ENCODE data around the gene LAMA2.

LAMA2 gene

DNA sequence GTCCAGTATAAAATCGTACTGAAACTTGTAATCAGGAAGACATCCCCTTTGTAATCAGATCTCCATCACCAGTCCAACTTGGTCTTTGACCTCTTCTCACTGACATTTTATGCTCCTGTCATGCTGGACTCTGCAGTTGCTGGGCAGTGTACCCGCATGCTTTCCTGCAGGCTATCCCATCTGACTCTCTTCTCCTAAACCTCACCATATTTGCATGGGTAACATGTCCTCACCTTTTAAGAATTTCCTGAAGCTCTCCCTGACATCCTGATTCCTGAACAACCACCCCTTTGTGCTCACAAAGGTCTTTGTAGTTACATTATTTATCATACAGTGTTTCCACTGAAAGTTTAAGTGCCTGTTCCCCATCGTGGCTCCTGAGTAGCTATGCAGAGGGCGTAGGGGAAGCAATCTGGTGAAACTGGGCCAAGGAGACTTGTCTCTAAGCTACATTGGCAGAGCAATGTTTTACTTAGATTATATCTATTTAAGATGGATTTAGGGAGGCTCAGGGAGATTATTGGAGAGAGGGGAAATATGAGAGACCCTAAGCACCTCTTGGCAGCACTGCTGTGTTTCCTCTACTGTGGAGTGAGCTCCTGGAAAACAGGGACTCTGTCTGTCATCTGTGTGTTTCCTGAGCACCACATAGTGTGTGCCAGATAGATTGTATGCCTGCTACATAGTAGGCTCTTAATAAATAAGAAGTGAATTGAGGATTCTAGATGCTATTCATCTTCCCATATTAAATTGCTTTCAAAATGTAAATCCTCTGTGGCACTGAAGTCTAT, 124.0 kb downstream of the LAMA2 start:
- Histone ChIP-seq H3K9me3 (ENCODE audit: control insufficient read depth, insufficient read depth, low read length) (no peaks in the 10 kb centered on the region), H3K27me3 (ENCODE audit: control insufficient read depth, insufficient read depth, low read length) (no peaks in the 10 kb centered on the region), H3K27ac (ENCODE audit: low read length) (no peak overlapping the region), H3K4me1 (ENCODE audit: control insufficient read depth, insufficient read depth, low read length) (no peaks in the 10 kb centered on the region), H3K36me3 (ENCODE audit: control insufficient read depth, insufficient read depth, low read length) (no peaks in the 10 kb centered on the region), H3K4me3 (ENCODE audit: low read length) (no peak overlapping the region)
- no CpG with 5 or more reads among the region's 4 CpGs for WGBS (ENCODE audit: insufficient coverage, insufficient read length)
- DNase-seq (ENCODE audit: low read depth, low spot score) = no peak

DNA sequence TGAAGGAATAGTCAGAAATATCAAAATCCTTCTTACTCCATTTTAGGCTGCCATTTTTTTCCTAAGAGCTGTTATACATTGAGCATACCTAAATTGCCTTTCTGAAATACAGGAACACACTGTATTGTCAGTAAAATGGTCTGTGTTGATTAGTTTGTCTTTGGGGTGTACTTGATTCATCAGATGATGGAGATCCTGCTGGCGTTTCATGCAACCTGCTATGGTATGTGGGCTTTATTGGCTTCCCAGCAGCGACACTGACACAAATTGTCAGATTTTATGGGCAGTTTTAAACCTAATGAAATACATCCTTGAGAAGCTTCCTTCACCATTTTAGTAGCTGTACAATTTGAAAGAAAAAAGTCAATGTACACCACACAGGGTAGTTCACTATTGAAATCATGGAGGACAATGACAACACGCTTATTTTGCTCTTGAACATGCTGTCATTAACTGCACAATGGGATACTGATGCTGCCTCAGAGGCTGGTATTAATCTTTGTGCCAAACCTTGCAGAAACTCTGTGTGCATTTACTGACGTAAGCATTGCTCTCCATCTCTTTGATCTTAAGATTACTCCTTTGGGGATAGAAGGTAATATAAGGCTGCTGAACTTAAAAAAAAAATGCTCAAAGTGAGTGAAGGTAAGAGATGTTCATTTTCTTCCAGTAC, 124.9 kb downstream of the LAMA2 start:
- Histone ChIP-seq H3K27me3 (ENCODE audit: control insufficient read depth, insufficient read depth, low read length) (no peaks in the 10 kb centered on the region), H3K36me3 (ENCODE audit: control insufficient read depth, insufficient read depth, low read length) (no peaks in the 10 kb centered on the region), H3K27ac (ENCODE audit: low read length) (no peak overlapping the region), H3K4me3 (ENCODE audit: low read length) (no peak overlapping the region), H3K4me1 (ENCODE audit: control insufficient read depth, insufficient read depth, low read length) (no peaks in the 10 kb centered on the region), H3K9me3 (ENCODE audit: control insufficient read depth, insufficient read depth, low read length) (no peaks in the 10 kb centered on the region)
- no CpG with 5 or more reads among the region's 4 CpGs for WGBS (ENCODE audit: insufficient coverage, insufficient read length)
- DNase-seq (ENCODE audit: low read depth, low spot score) = no peak

DNA sequence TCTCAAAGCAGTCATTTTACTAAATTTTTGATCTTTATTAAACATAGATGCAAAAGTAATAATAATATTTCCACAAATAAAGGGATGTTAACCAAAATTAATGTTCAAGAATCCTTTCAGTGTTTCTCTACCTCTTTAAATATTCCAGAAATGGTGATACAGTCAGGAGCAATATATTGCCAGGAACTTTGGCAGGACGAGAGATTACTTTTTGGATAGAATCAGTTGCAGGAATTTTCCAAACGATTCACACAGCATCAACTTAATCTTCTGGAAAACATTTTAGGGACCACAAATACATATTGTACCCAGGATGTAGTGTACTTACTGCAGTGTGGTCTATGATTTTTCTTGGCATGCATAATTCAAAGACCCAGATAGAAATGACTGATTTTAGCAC, 125.7 kb downstream of the LAMA2 start:
- Histone ChIP-seq H3K36me3 (ENCODE audit: control insufficient read depth, insufficient read depth, low read length) (no peaks in the 10 kb centered on the region), H3K4me1 (ENCODE audit: control insufficient read depth, insufficient read depth, low read length) (no peaks in the 10 kb centered on the region), H3K9me3 (ENCODE audit: control insufficient read depth, insufficient read depth, low read length) (no peaks in the 10 kb centered on the region), H3K27ac (ENCODE audit: low read length) (no peak overlapping the region), H3K27me3 (ENCODE audit: control insufficient read depth, insufficient read depth, low read length) (no peaks in the 10 kb centered on the region), H3K4me3 (ENCODE audit: low read length) (no peak overlapping the region)
- DNase-seq (ENCODE audit: low read depth, low spot score) = no peak
- no CpG with 5 or more reads among the region's 2 CpGs for WGBS (ENCODE audit: insufficient coverage, insufficient read length)

DNA sequence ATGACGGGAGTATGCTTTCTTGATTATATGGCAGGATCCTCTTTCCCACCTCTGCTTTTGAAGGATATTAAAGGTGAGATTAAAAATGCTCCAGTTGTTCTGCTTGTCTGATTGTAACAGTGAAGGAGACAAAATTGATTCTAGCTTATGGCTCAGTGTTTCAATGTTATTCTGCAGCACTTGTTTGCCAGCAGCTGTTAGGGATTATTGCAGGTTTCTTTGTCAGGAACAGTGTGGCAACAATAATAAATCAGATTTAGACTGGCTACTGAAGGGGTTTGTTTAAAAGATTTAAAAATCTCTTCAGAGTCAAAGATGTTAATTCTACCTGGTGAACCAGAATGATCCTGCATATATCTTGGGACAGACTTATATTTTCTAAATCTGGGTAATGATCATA, 126.9 kb downstream of the LAMA2 start:
- no peak overlapping the region for H3K27ac ChIP-seq (ENCODE audit: low read length)
- no peaks in the 10 kb centered on the region for H3K4me1 ChIP-seq (ENCODE audit: control insufficient read depth, insufficient read depth, low read length)
- no peaks in the 10 kb centered on the region for H3K27me3 ChIP-seq (ENCODE audit: control insufficient read depth, insufficient read depth, low read length)
- WGBS (ENCODE audit: insufficient coverage, insufficient read length) = no CpG with 5 or more reads among the region's 1 CpG
- DNase-seq (ENCODE audit: low read depth, low spot score) = no peak
- no peak overlapping the region for H3K4me3 ChIP-seq (ENCODE audit: low read length)
- no peaks in the 10 kb centered on the region for H3K36me3 ChIP-seq (ENCODE audit: control insufficient read depth, insufficient read depth, low read length)
- H3K9me3 ChIP-seq (ENCODE audit: control insufficient read depth, insufficient read depth, low read length) = no peaks in the 10 kb centered on the region

DNA sequence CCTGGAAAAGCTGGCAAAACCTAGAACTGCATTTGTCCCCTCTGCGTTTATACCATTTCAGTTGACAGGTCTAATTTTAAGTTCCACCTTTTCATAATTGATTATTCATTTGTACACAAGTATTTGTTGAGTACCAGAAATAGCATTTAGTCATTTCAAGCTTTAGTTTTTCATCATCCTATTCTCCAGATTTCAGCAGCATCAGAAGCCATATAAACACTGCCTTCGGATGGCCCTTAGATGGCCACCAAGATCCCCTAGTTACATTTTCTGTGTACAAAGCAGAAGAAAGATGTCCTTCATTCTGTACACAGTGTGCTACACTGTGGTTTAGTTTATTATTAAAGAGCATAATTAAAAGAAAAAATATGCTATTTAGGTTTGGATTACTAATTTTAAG, 131.4 kb downstream of the LAMA2 start:
- Histone ChIP-seq H3K9me3 (ENCODE audit: control insufficient read depth, insufficient read depth, low read length) (no peaks in the 10 kb centered on the region), H3K27me3 (ENCODE audit: control insufficient read depth, insufficient read depth, low read length) (no peaks in the 10 kb centered on the region), H3K4me3 (ENCODE audit: low read length) (no peak overlapping the region), H3K4me1 (ENCODE audit: control insufficient read depth, insufficient read depth, low read length) (no peaks in the 10 kb centered on the region; the same call in 1 of the 2 replicates), H3K36me3 (ENCODE audit: control insufficient read depth, insufficient read depth, low read length) (no peaks in the 10 kb centered on the region), H3K27ac (ENCODE audit: low read length) (no peak overlapping the region)
- no CpG with 5 or more reads among the region's 2 CpGs for WGBS (ENCODE audit: insufficient coverage, insufficient read length)
- DNase-seq (ENCODE audit: low read depth, low spot score) = no peak

DNA sequence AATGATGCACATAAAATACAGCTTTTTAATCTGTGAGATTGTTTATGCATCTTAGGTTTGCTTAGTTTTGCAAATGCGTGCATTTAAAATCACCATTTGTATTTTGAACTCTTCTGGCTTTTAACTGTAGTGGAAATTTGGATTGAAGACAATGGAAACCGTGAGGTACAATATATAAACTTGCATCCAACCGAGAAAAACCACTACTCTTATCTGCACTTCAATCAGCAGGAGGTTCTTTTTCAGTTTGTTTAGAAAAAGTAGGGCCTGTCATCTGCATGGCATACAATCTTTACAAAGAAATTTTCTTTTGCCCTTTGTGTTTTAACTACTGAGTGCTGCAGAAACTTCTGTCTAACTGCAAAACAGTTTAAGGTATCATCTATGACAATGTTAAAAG, 132.8 kb downstream of the LAMA2 start:
- whole genome bisulfite sequencing (ENCODE audit: insufficient coverage, insufficient read length) = no CpG with 5 or more reads among the region's 3 CpGs

DNA sequence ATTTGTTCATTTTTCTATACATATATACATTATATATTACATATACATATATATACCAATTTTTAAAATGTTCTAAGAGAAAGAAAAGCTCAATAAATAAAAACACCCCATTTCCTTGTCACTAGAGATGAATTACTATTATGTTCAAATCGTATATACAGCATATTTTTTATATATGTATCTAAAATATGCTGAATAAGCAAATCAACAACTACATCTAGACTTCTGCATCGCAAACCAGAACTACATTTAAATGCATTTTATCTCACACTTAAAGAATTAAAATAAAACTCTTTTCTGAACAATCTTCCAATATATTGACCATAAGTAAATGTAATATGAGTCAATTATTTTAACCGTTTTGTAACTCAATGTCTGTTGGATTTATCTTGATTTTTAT, 133.9 kb downstream of the LAMA2 start:
- Histone ChIP-seq H3K9me3 (ENCODE audit: control insufficient read depth, insufficient read depth, low read length) (no peaks in the 10 kb centered on the region), H3K36me3 (ENCODE audit: control insufficient read depth, insufficient read depth, low read length) (no peaks in the 10 kb centered on the region), H3K4me3 (ENCODE audit: low read length) (no peak overlapping the region), H3K27ac (ENCODE audit: low read length) (no peak overlapping the region), H3K4me1 (ENCODE audit: control insufficient read depth, insufficient read depth, low read length) (no peaks in the 10 kb centered on the region; the same call in 1 of the 2 replicates), H3K27me3 (ENCODE audit: control insufficient read depth, insufficient read depth, low read length) (no peaks in the 10 kb centered on the region)
- WGBS (ENCODE audit: insufficient coverage, insufficient read length) = no CpG with 5 or more reads among the region's 3 CpGs
- no peak for DNase-seq (ENCODE audit: low read depth, low spot score)

More for the DNA sequence above, 132.8 kb downstream of the LAMA2 start:
- DNase-seq (ENCODE audit: low read depth, low spot score) = no peak
- Histone ChIP-seq H3K36me3 (ENCODE audit: control insufficient read depth, insufficient read depth, low read length) (no peaks in the 10 kb centered on the region), H3K4me3 (ENCODE audit: low read length) (no peak overlapping the region), H3K9me3 (ENCODE audit: control insufficient read depth, insufficient read depth, low read length) (no peaks in the 10 kb centered on the region), H3K4me1 (ENCODE audit: control insufficient read depth, insufficient read depth, low read length) (no peaks in the 10 kb centered on the region; the same call in 1 of the 2 replicates), H3K27ac (ENCODE audit: low read length) (no peak overlapping the region), H3K27me3 (ENCODE audit: control insufficient read depth, insufficient read depth, low read length) (no peaks in the 10 kb centered on the region)

DNA sequence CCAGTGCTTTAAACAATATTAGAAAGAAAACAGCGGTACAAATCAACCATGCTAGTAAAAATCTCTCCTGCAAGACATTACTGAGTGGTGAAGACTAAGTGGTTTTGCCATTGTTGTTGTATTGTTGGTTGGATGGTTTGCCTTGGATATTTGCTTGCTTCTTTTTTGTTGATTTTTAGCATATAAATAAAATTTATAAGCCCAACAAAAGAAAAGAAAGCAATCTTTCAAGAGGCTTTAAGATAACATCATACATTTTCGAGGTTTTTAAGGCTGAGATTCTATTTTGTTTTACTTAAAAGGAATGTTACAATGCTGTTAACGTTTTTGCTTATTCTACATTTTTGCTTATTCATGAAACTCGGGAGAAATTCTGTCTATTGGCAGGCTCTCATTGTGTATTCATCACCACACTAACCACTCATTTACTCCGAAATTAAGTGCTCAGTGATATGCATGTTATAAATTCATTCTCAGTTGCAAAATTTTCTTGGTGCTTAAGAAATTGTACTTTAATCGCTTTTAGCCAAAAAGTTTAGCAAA, 139.1 kb downstream of the LAMA2 start:
- H3K36me3 ChIP-seq (ENCODE audit: control insufficient read depth, insufficient read depth, low read length) = no peaks in the 10 kb centered on the region
- no CpG with 5 or more reads among the region's 6 CpGs for WGBS (ENCODE audit: insufficient coverage, insufficient read length)
- H3K27me3 ChIP-seq (ENCODE audit: control insufficient read depth, insufficient read depth, low read length) = no peaks in the 10 kb centered on the region
- no peaks in the 10 kb centered on the region for H3K4me1 ChIP-seq (ENCODE audit: control insufficient read depth, insufficient read depth, low read length)
- no peaks in the 10 kb centered on the region for H3K9me3 ChIP-seq (ENCODE audit: control insufficient read depth, insufficient read depth, low read length)
- DNase-seq (ENCODE audit: low read depth, low spot score) = no peak
- no peak overlapping the region for H3K4me3 ChIP-seq (ENCODE audit: low read length)
- no peak overlapping the region for H3K27ac ChIP-seq (ENCODE audit: low read length)

DNA sequence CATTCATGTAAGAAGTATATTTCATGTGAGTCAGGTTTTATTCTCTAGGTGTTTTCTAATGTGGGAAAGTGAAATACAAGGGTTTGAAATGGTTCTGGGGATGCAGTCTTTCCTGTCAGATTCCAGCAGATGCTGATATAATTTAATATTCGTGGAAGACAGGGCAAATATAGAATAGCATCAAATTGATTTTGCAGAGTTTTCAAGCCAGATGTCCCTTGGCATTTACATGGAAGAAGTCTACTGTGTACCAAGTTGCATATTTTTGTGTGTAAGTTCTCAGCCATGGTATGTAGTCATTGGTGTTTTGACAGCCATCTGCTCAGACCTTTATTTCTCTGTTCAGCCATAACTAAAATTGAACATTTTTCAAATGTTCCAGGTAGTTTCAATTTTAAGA, 143.7 kb downstream of the LAMA2 start:
- H3K4me3 ChIP-seq (ENCODE audit: low read length) = no peak overlapping the region
- WGBS (ENCODE audit: insufficient coverage, insufficient read length) = no CpG with 5 or more reads among the region's 1 CpG
- no peaks in the 10 kb centered on the region for H3K4me1 ChIP-seq (ENCODE audit: control insufficient read depth, insufficient read depth, low read length)
- H3K36me3 ChIP-seq (ENCODE audit: control insufficient read depth, insufficient read depth, low read length) = no peaks in the 10 kb centered on the region
- no peaks in the 10 kb centered on the region for H3K9me3 ChIP-seq (ENCODE audit: control insufficient read depth, insufficient read depth, low read length)
- H3K27ac ChIP-seq (ENCODE audit: low read length) = no peak overlapping the region
- no peaks in the 10 kb centered on the region for H3K27me3 ChIP-seq (ENCODE audit: control insufficient read depth, insufficient read depth, low read length)
- DNase-seq (ENCODE audit: low read depth, low spot score) = no peak

DNA sequence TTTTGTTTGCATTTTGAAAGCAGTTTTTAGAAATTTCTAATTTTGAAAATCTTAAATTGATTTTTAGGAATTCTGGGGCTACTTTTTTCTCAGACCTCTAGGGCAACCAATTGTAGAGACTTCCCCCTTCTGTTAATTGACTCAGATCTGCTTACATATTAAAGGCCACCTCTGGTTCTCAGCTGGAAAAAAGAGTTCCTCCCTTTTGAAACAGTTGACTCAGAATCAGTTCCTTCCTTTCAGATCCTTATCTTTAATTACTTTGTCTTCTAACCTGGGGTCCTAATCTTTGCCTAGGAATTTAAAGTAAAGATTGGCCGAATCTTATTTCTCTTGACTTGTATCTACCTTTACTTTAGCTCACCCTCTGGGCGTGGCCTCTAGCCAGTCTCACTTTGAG, 146.8 kb downstream of the LAMA2 start:
- no peaks in the 10 kb centered on the region for H3K4me1 ChIP-seq (ENCODE audit: control insufficient read depth, insufficient read depth, low read length)
- no peak overlapping the region for H3K4me3 ChIP-seq (ENCODE audit: low read length)
- no peak overlapping the region for H3K27ac ChIP-seq (ENCODE audit: low read length)
- no CpG with 5 or more reads among the region's 2 CpGs for WGBS (ENCODE audit: insufficient coverage, insufficient read length)
- DNase-seq (ENCODE audit: low read depth, low spot score) = no peak
- H3K9me3 ChIP-seq (ENCODE audit: control insufficient read depth, insufficient read depth, low read length) = no peaks in the 10 kb centered on the region
- H3K36me3 ChIP-seq (ENCODE audit: control insufficient read depth, insufficient read depth, low read length) = no peaks in the 10 kb centered on the region
- H3K27me3 ChIP-seq (ENCODE audit: control insufficient read depth, insufficient read depth, low read length) = no peaks in the 10 kb centered on the region
